Measurements from ENCODE around the gene CAMK2A.

- TF ChIP-seq, protein P1, sequence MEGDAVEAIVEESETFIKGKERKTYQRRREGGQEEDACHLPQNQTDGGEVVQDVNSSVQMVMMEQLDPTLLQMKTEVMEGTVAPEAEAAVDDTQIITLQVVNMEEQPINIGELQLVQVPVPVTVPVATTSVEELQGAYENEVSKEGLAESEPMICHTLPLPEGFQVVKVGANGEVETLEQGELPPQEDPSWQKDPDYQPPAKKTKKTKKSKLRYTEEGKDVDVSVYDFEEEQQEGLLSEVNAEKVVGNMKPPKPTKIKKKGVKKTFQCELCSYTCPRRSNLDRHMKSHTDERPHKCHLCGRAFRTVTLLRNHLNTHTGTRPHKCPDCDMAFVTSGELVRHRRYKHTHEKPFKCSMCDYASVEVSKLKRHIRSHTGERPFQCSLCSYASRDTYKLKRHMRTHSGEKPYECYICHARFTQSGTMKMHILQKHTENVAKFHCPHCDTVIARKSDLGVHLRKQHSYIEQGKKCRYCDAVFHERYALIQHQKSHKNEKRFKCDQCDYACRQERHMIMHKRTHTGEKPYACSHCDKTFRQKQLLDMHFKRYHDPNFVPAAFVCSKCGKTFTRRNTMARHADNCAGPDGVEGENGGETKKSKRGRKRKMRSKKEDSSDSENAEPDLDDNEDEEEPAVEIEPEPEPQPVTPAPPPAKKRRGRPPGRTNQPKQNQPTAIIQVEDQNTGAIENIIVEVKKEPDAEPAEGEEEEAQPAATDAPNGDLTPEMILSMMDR (IDR thresholded peaks at IDR 0.05): no peak
- no peak for TF ChIP-seq POLR2AphosphoS5 (IDR thresholded peaks at IDR 0.05)
These were observed 27.1 kb downstream of the CAMK2A start for GRCh38 chr5:150262502-150262901.

Data from upper lobe of left lung (tissue), 4 donors.